ENCODE measurements around the gene SUPT7L.
"Not testable (repeated sequence)": the region's sequence is repeated elsewhere in the genome, so short reads cannot be mapped to it uniquely, and the experiment has no call there.

SUPT7L gene

DNA sequence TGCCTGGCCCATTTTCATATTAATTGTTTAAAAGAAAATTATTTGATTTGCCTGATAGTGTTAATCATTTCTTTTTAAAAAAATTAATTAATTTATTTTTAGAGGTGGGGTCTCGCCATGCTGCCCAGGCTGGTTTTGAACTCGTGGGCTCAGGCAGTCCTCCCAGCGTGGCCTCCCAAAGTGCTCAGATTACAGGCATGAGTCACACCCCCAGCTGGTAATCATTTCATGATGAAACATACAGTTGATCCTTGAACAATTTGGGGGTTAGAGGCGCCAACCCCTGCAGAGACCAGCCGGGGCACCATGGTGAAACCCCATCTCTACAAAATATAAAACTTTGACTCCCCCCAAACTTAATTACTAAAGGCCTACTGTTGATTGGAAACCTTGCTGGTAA, 26.6 kb downstream of the SUPT7L start:
- no peak for DNase-seq

DNA sequence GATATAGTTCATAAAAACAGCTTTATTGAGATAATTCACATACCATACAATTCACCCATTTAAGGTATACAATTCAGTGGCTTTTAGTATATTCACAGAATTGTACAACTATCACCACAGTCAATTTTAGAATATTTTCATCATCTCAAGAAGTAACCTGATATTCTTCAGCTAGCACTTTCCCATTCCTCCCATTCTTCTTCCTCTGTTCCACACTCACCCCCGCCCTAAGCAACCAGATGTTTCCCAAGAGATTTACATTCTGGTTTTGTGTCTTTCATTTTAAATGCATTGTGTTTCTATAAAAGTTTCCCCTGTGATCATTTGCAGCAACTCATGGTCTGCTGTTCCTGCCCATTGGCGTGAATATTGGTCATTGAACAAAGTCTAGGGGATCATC, 29.1 kb downstream of the SUPT7L start:
- no peak for DNase-seq

DNA sequence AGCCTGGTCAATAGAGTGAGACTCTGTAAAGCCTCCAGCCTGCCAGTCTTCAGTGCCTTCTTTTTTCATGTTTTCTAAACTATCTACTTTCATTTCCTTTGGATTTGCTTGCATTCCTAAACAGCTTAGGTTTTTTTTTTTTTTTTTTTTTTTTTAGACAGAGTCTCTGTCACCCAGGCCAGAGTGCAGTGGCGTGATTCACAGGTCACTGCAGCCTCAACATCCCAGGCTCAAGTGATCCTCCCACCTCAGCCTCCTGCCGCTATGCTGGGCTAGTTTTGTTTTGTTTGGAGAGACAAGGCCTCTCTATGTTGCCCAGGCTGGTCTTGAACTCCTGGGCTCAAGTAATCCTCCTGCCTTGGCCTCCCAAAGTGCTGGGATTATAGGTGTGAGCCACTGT, 33.2 kb downstream of the SUPT7L start:
- not testable (repeated sequence) for DNase-seq

DNA sequence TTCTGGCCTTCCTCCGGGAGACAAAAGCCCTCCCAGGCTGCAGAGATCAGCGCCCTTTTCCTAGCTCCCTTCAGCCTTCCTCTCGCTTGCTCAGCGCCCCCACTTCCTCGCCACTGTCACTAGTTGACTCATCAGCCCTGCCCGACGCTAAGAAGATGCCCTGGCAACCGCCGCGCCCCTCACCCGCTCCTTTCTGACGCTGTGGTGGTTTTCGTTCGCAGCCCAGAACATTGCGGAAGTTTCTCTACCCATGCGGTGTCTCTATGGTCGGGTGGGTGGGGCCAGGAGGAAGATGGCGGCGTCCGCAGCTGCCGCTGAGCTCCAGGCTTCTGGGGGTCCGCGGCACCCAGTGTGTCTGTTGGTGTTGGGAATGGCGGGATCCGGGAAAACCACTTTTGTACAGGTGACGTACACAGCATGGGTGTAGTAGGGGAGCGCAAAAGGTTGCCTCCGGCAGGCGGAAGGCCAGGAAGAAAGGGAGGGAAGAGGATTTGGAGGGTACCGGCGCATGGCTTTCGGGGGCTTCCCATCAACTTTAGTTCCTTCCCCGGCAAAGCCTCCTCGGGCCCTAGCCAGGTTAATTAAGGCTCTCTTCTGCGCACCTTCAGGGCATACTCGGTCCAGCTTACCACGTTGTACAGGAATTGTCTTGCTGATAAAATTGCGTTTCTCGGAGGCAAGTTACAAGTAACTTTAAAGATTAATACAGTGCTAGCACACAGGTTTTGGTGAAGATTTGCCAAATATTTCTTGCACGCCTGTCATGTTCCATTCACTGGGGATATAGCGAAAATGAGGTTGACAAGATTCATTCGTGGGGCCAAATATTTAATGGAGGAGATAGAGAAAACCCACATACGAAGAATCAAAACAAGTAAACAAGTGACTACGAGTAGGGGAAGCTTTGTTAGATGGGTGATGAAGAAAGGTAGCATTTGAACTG, 34.4 kb downstream of the SUPT7L start, which contains the start of the genes CCDC121 and GPN1:
Gene CCDC121, minus strand, starts transcription at position 246 of the 943 bp plus-strand sequence. CDS start 1,213 bp downstream, outside the sequence.
Gene GPN1, plus strand, starts transcription at position 284 of the 943 bp plus-strand sequence. Its CDS starts 9 bp downstream, at position 293.
- DNase-seq: peak; percentile 87 to 96

DNA sequence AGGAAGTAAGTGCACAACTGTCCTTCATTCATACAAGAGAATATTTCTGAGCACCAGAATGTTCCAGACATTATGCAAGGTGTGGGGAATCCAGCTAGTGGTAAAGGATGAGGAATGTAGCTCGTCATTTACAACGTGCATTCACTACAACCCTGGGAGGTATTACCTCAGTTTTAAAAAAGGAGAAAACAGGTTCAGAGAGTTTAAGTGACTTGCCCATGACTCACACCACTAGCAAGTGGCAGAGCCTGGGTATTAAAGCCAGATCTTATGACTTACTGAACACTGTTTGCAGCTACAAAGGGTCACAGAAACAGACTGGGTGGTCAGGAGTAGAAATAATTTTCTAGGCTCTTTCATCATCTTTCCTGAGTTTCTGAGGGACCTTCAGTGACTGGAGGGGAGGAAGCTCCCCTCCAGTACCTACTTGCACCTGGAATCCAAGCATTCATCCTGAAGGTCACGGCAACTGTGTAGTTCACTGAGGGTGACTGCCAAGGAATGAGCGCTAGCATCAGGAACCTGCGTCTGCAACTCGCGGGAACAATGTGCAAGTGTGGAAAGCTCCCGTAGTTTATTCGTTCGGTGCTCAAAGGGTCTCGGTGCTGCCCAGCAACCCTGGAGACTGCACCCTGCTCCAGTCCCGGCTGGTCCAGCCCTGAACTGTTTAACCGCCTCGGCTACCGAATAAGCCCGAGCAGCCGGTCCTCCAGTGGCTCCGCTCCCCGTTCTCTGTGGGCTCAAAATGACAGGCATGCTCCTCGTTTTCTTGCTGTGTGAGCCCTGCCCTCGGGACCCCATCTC, 35.2 kb downstream of the SUPT7L start:
- DNase-seq: no peak

DNA sequence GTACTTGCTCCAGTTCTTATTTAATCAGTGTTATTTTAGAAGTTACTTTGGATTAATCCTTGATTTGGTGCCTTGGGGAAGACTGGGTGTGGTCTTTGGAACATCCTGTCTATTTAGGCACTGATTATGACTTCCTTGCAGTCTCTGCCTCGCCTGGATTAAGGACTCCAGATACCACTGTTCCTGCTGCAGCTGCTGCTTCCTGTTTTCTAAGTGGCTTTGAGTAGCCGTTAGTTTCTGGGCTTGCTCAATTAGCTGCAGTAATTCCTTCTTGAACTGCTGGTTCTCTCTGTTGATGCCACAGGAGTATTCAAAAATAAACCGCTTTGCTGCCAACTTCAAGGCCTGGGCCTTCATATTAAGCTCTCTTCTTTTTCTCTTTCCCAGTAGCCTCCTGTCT, 36.5 kb downstream of the SUPT7L start:
- not testable (repeated sequence) for DNase-seq

DNA sequence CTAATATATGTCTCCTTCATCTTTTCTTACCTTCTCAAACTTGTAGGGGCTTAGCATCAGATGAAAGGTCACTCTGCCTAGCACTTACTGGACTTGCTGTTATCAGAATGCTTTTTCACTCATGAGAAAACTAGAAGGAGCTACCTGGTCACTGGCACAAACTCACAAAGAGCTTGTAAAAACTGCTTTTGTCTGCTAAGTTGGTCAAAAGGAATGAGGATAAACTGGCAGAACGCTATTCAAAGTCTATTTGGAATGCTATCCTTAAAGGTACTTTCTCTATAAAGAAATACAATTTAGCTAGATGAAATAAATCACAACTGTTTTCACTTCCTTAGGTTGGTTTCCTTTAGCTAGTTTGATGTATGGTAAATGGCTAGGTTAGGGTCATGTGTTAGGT, 37.1 kb downstream of the SUPT7L start:
- DNase-seq: not testable (repeated sequence)

DNA sequence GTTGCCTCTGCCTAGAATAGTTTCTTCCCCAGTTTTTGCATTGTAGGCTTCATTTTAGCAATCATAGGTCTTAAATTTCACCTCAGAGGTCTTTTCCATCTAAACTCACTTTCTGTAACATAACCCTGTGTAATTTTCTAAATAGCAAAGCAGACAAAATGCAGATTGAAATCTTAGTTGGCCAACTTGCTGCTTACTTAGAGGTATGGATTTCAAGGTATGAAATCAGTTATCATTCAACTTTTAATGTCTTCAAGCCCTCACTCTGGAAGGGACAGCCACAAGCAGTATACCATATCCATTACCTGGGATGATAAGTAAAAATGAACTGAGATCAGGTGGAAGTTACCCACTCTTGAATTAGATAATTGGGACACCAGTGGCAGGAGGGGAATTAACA, 38.5 kb downstream of the SUPT7L start:
- DNase-seq: no peak

DNA sequence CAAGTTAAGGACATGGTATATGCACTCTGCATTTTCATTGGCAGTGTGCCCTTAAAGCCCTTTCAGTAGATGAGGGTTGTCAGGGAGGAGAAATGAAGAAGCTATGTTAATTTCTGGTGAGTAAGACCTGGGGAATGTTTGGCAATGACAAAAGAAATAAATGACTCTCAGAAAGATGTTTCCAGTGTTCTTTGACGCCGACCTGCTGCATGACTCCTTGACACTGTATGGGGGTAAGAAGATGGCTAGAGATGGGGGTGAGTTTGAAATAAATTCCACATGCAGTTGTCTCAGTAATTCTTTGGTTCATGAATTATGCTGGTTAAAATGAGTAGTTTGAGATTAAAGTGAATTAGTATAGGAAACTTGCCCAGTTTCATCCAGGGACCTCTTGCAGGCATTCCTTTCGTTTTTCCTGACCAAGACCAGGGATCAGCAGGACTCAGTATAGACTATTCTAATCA, 40.5 kb downstream of the SUPT7L start:
- no peak for DNase-seq

DNA sequence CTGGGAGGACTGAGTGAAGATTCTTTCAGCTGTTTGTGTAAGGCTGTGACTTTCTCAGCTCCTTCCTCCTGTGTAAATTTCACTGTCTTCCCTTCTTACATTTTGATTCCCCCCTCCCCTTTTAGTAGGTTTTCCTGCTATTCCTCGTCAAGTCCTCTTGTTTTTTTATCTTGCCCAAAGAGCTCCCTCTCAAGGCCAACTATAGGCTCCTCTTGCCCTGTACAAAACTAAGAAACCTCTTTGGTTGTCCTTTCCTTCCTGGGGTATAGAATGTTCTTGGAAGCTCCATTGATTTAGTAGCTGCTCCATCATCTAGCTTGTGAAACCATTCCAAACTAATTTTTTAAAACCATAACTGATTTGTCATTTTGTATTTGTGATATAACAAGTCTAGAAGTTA, 41.9 kb downstream of the SUPT7L start:
- no peak for DNase-seq

DNA sequence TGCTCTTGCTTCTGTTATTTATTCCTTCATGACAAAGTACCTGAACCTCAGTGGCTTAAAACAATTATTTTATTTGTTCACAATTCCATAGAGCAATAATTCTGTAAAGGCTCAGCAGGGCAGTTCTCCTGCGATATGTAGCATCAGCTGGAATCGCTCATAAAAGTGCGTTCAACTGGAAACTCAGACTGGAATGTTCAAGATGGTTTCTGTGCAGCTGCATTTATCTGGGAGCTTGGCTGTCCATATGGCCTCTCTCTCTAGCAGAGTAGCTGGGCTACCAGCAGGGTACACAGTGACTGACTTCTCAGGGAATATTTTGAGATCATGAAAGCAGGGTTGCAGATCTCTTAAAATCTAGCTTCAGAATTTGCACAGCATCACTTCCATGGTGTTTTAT, 48.1 kb downstream of the SUPT7L start:
- DNase-seq: no peak

DNA sequence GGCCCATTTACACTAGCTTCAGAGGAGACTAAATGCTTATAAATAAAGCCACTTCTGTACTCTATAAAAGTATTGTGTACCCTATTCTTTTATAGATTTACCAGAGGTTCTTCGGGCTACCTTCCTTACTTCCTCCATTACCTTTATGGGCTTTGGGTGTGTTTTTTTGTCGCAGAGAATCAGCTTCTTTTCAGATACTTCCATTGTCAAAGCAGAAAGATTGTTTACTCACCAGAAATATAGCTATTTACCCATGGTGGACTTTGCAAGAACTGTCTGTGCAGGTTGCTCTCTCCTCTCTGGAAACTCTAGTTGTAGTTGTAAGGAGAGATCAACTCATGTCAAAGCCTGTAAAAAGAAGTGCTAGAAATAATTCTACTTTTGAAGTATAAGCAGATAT, 49.4 kb downstream of the SUPT7L start:
- DNase-seq: no peak

DNA sequence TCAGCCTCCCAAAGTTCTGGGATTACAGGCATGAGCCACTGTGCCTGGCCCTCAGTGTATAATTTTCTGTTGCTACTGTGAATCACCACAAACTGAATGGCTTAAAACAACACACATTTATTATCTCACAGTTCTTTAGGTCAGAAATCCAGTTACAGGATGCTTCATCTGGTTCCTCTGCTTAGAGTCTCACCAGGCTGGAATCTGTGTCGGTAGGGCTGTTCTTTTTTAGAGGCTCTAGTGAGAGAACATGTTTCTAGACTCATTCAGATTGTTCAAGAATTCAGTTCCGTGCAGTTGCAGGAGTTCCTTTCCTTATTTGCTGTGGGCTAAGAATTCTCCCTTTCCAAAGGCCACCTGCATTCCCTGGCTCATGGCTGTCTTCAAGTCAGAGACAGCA, 56.8 kb downstream of the SUPT7L start:
- DNase-seq: no peak

All from stimulated activated CD4-positive, alpha-beta T cell treated with anti-CD3 and anti-CD28 coated beads, Interleukin-4, amount 100 ng/mL, for 4 hours (primary cell).